Uterus (tissue), 4 donors: ENCODE data around the gene COL23A1. TPM values are rescaled to one million over a fixed set of nuclear protein-coding genes. Genes with fewer than 3 reads are reported as not detected.

Source experiments
- DNase-seq, 2 donors: peaks; one replicate each; pipeline ENCODE4 v3.0.0-alpha.2; 2019 to 2020
- H3K27ac ChIP-seq, 2 donors: fragments of 200-600 bp; sonication (generic); 1 replicate in 1 of 2; 2 replicates in 1 of 2; pipeline ENCODE4 v1.5.1; 2016 to 2018
- H3K27me3 ChIP-seq, 2 donors: fragments of 200-600 bp; sonication (generic); one replicate each; pipeline ENCODE4 v1.5.1; 2018 to 2019; ENCODE audit warnings: control low read depth in 1 of 2
- H3K36me3 ChIP-seq, 2 donors: fragments of 200-600 bp; sonication (generic); one replicate each; pipeline ENCODE4 v1.5.1; 2019; ENCODE audit warnings: control low read depth in 1 of 2
- H3K4me1 ChIP-seq, 2 donors: fragments of 200-600 bp; sonication (generic); one replicate each; pipeline ENCODE4 v1.5.1; 2018 to 2019; ENCODE audit warnings: control low read depth in 1 of 2
- H3K4me3 ChIP-seq, 2 donors: fragments of 200-600 bp; sonication (generic); 1 replicate in 1 of 2; 2 replicates in 1 of 2; pipeline ENCODE4 v1.5.1; 2018 to 2019; ENCODE audit warnings: mild to moderate bottlenecking in 1 of 2
- H3K9me3 ChIP-seq, 2 donors: fragments of 200-600 bp; sonication (generic); one replicate each; pipeline ENCODE4 v1.5.1; 2019; ENCODE audit warnings: control low read depth in 1 of 2
- POLR2A ChIP-seq, 2 donors: fragments of 450-650 bp; IDR thresholded peaks; one replicate each; pipeline ENCODE4 v1.6.1; 2016; ENCODE audit warnings: antibody characterized with exemption in 2 of 2, mild to moderate bottlenecking in 1 of 2, moderate library complexity in 1 of 2
- intact Hi-C: fragments of 100-400 bp; cut with DNase I; formaldehyde crosslinking; loops from one replicate; pipeline ENCODE4 v1.15.1; 2023; ENCODE audit warnings: low total_unique reads
- total RNA-seq, 4 donors: library from RNA; depleted of rRNA in 3 of 4; stranded (reverse); fragments of >200 nt in 3 of 4; gene quantifications; one replicate each; pipeline versions ENCODE4 v1.1.0 to v1.2.4, GENCODE V29; 2014 to 2023
- TF ChIP-seq, protein P1 (sequence below), 4 experiments: fragments of 200-600 bp in 2 of 4; fragments of 450-650 bp in 2 of 4; sonication (generic) in 2 of 4; IDR thresholded peaks; one replicate each; pipeline ENCODE4 v1.5.1; 2016 to 2019; ENCODE audit warnings: antibody characterized with exemption in 4 of 4, mild to moderate bottlenecking in 2 of 4, moderate library complexity in 1 of 4
- donor health status: DM: yes; HTN: yes; CAD: no.

Gene COL23A1
- total RNA-seq, 4 donors from 2014 or later, result 0.85 to 7.6 (median 2.0) TPM; not detected in 1

DNA sequence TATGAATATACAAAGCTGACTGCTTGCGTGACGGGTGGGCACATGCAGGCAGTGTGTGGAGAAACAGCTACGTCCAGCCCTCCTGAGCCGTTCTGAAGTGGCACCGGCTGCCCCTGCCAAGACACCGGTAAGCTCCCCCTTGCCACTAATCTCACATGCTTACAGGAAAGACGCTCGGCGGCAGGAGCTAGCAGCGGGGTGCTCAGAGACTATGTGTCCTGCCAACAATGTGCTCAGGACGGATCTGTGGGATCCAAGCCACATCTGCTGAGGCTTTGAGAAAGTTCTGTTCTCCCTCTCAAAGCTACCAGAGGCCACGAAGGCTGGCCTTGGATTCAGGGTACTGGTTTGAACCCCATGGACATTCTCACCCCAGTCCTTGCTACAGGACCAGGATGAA lies 200.4 kb downstream of the COL23A1 start:
- Histone ChIP-seq H3K36me3 (no peaks in the 10 kb centered on the region), H3K27ac (no peak overlapping the region), H3K4me3 (no peak overlapping the region), H3K27me3 (no peaks in the 10 kb centered on the region), H3K9me3 (no peaks in the 10 kb centered on the region), H3K4me1 (no peaks in the 10 kb centered on the region)
- intact Hi-C loops, result no loop called here
- no peak for DNase-seq
- TF ChIP-seq, protein P1, sequence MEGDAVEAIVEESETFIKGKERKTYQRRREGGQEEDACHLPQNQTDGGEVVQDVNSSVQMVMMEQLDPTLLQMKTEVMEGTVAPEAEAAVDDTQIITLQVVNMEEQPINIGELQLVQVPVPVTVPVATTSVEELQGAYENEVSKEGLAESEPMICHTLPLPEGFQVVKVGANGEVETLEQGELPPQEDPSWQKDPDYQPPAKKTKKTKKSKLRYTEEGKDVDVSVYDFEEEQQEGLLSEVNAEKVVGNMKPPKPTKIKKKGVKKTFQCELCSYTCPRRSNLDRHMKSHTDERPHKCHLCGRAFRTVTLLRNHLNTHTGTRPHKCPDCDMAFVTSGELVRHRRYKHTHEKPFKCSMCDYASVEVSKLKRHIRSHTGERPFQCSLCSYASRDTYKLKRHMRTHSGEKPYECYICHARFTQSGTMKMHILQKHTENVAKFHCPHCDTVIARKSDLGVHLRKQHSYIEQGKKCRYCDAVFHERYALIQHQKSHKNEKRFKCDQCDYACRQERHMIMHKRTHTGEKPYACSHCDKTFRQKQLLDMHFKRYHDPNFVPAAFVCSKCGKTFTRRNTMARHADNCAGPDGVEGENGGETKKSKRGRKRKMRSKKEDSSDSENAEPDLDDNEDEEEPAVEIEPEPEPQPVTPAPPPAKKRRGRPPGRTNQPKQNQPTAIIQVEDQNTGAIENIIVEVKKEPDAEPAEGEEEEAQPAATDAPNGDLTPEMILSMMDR (IDR thresholded peaks at IDR 0.05), result no peak
- no peak for TF ChIP-seq POLR2A (IDR thresholded peaks at IDR 0.05)

DNA sequence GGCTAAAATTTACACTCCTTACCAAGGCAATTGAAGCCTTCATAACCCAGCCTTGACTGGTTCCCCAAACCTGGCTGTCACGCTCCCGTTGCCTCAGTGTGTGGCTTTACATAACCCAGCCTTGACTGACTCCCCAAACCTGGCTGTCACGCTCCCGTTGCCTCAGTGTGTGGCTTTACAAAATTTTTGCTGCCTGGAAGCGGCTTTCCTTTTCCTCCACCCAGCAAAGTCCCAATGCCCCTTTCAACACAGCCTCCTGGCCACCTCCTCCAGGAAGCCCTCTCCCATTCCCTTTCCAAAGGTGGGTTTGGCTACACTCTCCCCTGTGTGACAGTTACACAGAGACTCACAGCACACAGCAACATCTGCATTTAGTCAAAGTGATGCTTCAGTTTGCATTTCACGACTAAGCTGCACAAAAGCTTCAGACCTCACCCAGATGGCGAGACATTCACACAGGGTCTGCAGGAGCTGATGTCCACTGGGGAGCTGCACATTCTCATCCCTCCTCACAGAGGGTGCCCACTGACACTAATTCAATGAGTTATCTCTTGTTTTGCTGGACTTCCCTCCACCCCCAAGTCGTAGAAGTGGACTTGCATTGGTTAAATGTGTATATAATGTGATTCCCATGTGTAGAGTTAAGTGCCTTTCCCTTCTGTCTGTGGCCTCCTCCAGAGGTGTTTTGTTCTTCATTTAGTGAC lies 201.0 kb downstream of the COL23A1 start:
- Histone ChIP-seq H3K9me3 (no peaks in the 10 kb centered on the region), H3K27ac (no peak overlapping the region), H3K36me3 (no peaks in the 10 kb centered on the region), H3K4me1 (no peaks in the 10 kb centered on the region), H3K27me3 (no peaks in the 10 kb centered on the region), H3K4me3 (no peak overlapping the region)
- TF ChIP-seq POLR2A (IDR thresholded peaks at IDR 0.05), result no peak
- TF ChIP-seq, protein P1 (IDR thresholded peaks at IDR 0.05), result no peak
- intact Hi-C loops, result no loop called here
- DNase-seq, result no peak

DNA sequence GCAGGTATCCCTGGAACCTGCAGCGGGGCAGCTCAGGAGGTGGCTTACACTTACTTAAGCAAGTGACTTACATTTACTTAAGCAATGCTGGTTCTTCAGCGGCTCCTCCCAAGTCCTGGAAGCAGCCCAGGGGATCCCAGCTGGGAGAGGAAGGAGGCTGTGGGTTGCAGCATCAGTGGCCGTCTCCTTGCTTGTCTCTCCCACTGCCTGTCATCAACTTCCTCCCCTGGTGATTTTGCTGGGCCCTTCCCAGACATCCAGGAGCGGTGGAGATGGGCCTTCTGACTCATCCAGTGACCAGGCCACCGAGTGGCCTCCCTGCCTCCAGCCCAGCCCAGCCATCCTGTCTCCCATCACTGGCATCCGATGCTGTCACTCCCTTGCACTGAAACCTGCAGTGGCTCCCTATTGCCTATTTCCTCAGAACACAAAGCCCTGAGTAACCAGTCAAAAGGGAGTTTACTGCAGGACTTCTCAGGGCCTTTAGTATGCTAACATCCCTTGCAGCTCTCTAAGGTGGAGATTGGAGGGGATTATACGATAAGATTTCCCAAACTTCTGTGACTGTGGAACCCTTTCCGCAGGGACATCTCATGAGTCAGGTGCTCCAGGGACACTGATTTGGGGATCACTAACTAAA lies 201.7 kb downstream of the COL23A1 start:
- intact Hi-C loops, result no loop called here
- Histone ChIP-seq H3K9me3 (no peaks in the 10 kb centered on the region), H3K4me3 (no peak overlapping the region), H3K4me1 (no peaks in the 10 kb centered on the region), H3K27me3 (no peaks in the 10 kb centered on the region), H3K27ac (no peak overlapping the region), H3K36me3 (no peaks in the 10 kb centered on the region)
- DNase-seq, result no peak
- TF ChIP-seq POLR2A (IDR thresholded peaks at IDR 0.05), result no peak
- TF ChIP-seq, protein P1 (IDR thresholded peaks at IDR 0.05), result no peak

DNA sequence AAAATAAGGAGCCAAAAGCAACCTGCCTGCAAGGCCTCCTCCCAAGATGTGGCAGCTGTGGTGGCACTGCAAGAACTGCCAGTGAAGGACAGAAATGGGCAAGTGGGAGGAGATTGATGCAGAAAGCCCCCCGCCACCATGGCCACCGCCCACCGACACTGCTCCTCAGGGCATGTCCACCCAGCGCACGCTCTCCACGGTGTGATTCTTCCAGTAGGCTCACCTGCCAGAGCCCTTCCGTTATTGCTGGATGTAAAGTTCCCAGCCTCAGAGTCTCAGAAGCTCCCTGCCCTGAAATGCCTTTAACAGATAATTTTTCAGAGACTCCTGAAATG lies 202.4 kb downstream of the COL23A1 start:
- H3K4me3 ChIP-seq, result no peak overlapping the region
- no peak overlapping the region for H3K27ac ChIP-seq
- H3K27me3 ChIP-seq, result no peaks in the 10 kb centered on the region
- no peak for TF ChIP-seq POLR2A (IDR thresholded peaks at IDR 0.05)
- TF ChIP-seq, protein P1 (IDR thresholded peaks at IDR 0.05), result no peak
- H3K9me3 ChIP-seq, result no peaks in the 10 kb centered on the region
- DNase-seq, result no peak
- no peaks in the 10 kb centered on the region for H3K36me3 ChIP-seq
- intact Hi-C loops, result no loop called here
- no peaks in the 10 kb centered on the region for H3K4me1 ChIP-seq

DNA sequence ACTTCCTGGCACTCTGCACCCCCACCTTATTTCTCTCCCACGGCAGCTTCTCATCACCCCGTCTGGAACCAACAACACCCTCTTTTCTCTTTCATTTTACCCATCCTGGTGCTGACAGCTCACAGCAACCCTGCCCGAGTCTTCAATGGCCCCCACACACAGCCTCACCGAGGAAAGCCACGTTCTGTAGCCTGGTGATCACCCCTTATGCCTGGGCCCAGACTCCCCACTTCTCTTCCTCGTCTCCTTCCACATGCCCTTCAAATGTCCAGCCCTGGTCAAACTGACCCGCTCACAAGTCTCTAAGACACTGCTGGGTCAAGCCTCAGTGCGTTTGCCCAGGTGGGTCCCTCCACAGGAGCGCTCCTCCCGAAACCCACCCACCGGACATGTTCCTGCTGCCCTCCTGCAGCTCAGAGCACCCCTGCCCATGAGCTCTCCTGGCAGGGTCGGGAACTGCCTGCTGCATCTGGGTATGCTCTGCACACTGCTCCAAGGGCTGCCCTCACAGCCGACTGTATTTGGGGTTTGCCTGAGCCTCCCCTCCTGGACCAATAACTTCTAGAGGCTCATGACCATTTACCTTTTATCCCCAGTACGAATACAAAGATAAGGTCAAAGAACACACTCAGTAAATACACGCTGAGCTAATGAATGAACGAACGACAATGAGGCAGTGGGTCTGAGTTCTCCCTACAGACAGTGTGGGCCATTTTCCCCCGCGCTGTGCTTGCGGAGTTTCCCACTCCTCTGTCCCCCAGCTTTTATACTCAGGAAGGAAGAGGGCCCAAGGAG lies 202.9 kb downstream of the COL23A1 start:
- intact Hi-C loops, result no loop called here
- no peak for DNase-seq
- TF ChIP-seq, protein P1 (IDR thresholded peaks at IDR 0.05), result no peak
- no peak for TF ChIP-seq POLR2A (IDR thresholded peaks at IDR 0.05)
- Histone ChIP-seq H3K36me3 (no peaks in the 10 kb centered on the region), H3K4me1 (no peaks in the 10 kb centered on the region), H3K4me3 (no peak overlapping the region), H3K27me3 (no peaks in the 10 kb centered on the region), H3K9me3 (no peaks in the 10 kb centered on the region), H3K27ac (no peak overlapping the region)
